B cell (primary cell): ENCODE data around the gene COPS3. TPM values are rescaled to one million over a fixed set of nuclear protein-coding genes. Genes with fewer than 3 reads are reported as not detected.

Experiments used
- ATAC-seq: fragments of 200-7000 bp; cut with Tn5 transposase; one replicate; pipeline ENCODE4 v1.10.0; 2021; ENCODE audit warnings: low read depth, mild to moderate bottlenecking, moderate number of reproducible peaks, moderate library complexity
- CTCF ChIA-PET: fragments of 350-600 bp; sonication (Branson Sonifier 250); formaldehyde crosslinking; loops from one replicate; lab custom pipeline; 2021; ENCODE audit warnings: antibody characterized with exemption, inconsistent platforms; lab: Charles Lee
- POLR2A ChIA-PET: fragments of 350-600 bp; sonication (Branson Sonifier 250); formaldehyde crosslinking; loops from one replicate; lab custom pipeline; 2021; ENCODE audit warnings: antibody characterized with exemption; lab: Charles Lee
- DNase-seq: peaks from one replicate; pipeline ENCODE4 v3.0.0; 2013
- H2AFZ ChIP-seq: 2 replicates; pipeline ENCODE4 v1.6.1; 2012; ENCODE audit warnings: mild to moderate bottlenecking, low read depth, low read length; ENCODE audit not compliant: insufficient read depth, poor library complexity, severe bottlenecking
- H3K27ac ChIP-seq, 2 donors: 1 replicate in 1 of 2; 2 replicates in 1 of 2; pipeline ENCODE4 v1.5.1; 2012 to 2013; ENCODE audit warnings: low read length in 2 of 2, mild to moderate bottlenecking in 2 of 2, moderate library complexity in 1 of 2
- H3K27me3 ChIP-seq, 4 experiments: fragments of 200-600 bp in 1 of 4; sonication (generic) in 1 of 4; replicated peaks in 1 of 4; 1 replicate in 2 of 4; 2 replicates in 2 of 4; pipeline versions ENCODE4 v1.6.1 to v1.7.0; 2013 to 2016; ENCODE audit warnings: low read length in 3 of 4, mild to moderate bottlenecking in 2 of 4, mixed read lengths in 1 of 4, moderate library complexity in 1 of 4; ENCODE audit not compliant: insufficient read depth in 4 of 4, control insufficient read depth in 3 of 4; ENCODE audit errors: control extremely low read depth in 1 of 4
- H3K36me3 ChIP-seq, 2 experiments: replicated peaks in 1 of 2; 1 replicate in 1 of 2; 2 replicates in 1 of 2; pipeline versions ENCODE4 v1.6.1 to v1.7.1; 2013; ENCODE audit warnings: low read length in 1 of 2; ENCODE audit not compliant: insufficient read depth in 2 of 2, control insufficient read depth in 1 of 2; ENCODE audit errors: control extremely low read depth in 1 of 2, extremely low read depth in 1 of 2
- H3K4me1 ChIP-seq, 2 donors: fragments of 200-600 bp in 1 of 2; sonication (generic) in 1 of 2; 1 replicate in 1 of 2; 2 replicates in 1 of 2; pipeline versions ENCODE4 v1.5.1 to v1.6.1; 2013 to 2017; ENCODE audit warnings: low read length in 2 of 2; ENCODE audit not compliant: control insufficient read depth in 2 of 2, insufficient read depth in 2 of 2
- H3K4me2 ChIP-seq: replicated peaks from 2 replicates; pipeline ENCODE3; 2012; ENCODE audit warnings: mild to moderate bottlenecking, low read depth, low read length; ENCODE audit not compliant: poor library complexity, severe bottlenecking
- H3K4me3 ChIP-seq, 5 experiments: fragments of 200-600 bp in 1 of 5; sonication (generic) in 1 of 5; 1 replicate in 3 of 5; 2 replicates in 2 of 5; pipeline versions ENCODE4 v1.5.1 to v1.7.0; 2011 to 2016; ENCODE audit warnings: low read length in 4 of 5, mild to moderate bottlenecking in 4 of 5, low read depth in 2 of 5, control low read depth in 1 of 5, moderate library complexity in 1 of 5; ENCODE audit not compliant: insufficient read depth in 1 of 5; ENCODE audit errors: control extremely low read depth in 1 of 5, extremely low read depth in 1 of 5
- H3K79me2 ChIP-seq: fragments of 200-600 bp; sonication (generic); one replicate; pipeline ENCODE4 v1.6.0; 2016; ENCODE audit warnings: low read length; ENCODE audit not compliant: control insufficient read depth, insufficient read depth
- H3K9ac ChIP-seq: fragments of 200-600 bp; sonication (generic); 2 replicates; pipeline ENCODE4 v1.6.1; 2017; ENCODE audit warnings: mild to moderate bottlenecking, low read length, moderate library complexity
- H3K9me3 ChIP-seq, 3 donors: one replicate each; pipeline versions ENCODE4 v1.6.1 to v1.7.1; 2013; ENCODE audit warnings: low read length in 2 of 3; ENCODE audit not compliant: control insufficient read depth in 2 of 3, insufficient read depth in 1 of 3; ENCODE audit errors: control extremely low read depth in 1 of 3
- H4K20me1 ChIP-seq: 2 replicates; pipeline ENCODE4 v1.6.0; 2012; ENCODE audit warnings: mild to moderate bottlenecking, low read length; ENCODE audit not compliant: insufficient read depth, control insufficient read depth, poor library complexity, severe bottlenecking
- H3K27ac Mint-ChIP-seq: one replicate; pipeline ENCODE4 v1.8.0; 2021; ENCODE audit warnings: mixed read lengths
- H3K27me3 Mint-ChIP-seq: one replicate; pipeline ENCODE4 v1.8.0; 2021; ENCODE audit warnings: mixed read lengths
- H3K4me1 Mint-ChIP-seq: one replicate; pipeline ENCODE4 v1.8.0; 2021; ENCODE audit warnings: mixed read lengths
- H3K4me3 Mint-ChIP-seq: one replicate; pipeline ENCODE4 v1.8.0; 2021; ENCODE audit warnings: mixed read lengths
- H3K9me3 Mint-ChIP-seq: one replicate; pipeline ENCODE4 v1.8.0; 2022; ENCODE audit warnings: mixed read lengths; ENCODE audit not compliant: insufficient read depth
- EZH2 ChIP-seq: IDR thresholded peaks from 2 replicates; pipeline ENCODE4 v1.6.1; 2012; ENCODE audit warnings: borderline replicate concordance, low read depth, mild to moderate bottlenecking, moderate library complexity, low read length; ENCODE audit not compliant: insufficient read depth, poor library complexity, severe bottlenecking
- WGBS: methylation state at CpG from one replicate; pipeline ENCODE4 v1.1.5; 2013; ENCODE audit warnings: missing lambda C conversion rate; ENCODE audit not compliant: insufficient coverage; 5-methylcytosine and 5-hydroxymethylcytosine counted together
- intact Hi-C: fragments of 100-400 bp; cut with micrococcal nuclease; formaldehyde crosslinking; loops from one replicate; pipeline ENCODE4 v1.10.0; 2022
- polyA plus RNA-seq: library from polyadenylated mRNA; depleted of rRNA; stranded (reverse); fragments of >200 nt; gene quantifications from 2 replicates; pipeline ENCODE4 v1.2.3, GENCODE V29; 2012
- total RNA-seq, 2 donors: library from RNA; stranded (reverse); fragments of 120-200 nt in 1 of 2; gene quantifications; 1 replicate in 1 of 2; 2 replicates in 1 of 2; pipeline versions ENCODE4 v1.2.3 to v1.2.4, GENCODE V29; 2013 to 2022
- TF ChIP-seq, protein P1 (sequence below): fragments of 200-600 bp; IDR thresholded peaks from one replicate; pipeline ENCODE4 v1.8.0; 2022; ENCODE audit warnings: antibody characterized with exemption, mild to moderate bottlenecking

Gene COPS3
- total and polyA plus RNA-seq, 2 donors (not counting 1 experiment from before 2014, with no cell fraction given) = 37.2 to 45.5 TPM

- H3K9me3 ChIP-seq = no peaks in the 10 kb centered on the region
- peaks cover 4 to 65% of the 10 kb centered on the region in 2 experiments for H3K36me3 ChIP-seq
- POLR2A ChIA-PET = no interaction called here
- TF ChIP-seq, protein P1, sequence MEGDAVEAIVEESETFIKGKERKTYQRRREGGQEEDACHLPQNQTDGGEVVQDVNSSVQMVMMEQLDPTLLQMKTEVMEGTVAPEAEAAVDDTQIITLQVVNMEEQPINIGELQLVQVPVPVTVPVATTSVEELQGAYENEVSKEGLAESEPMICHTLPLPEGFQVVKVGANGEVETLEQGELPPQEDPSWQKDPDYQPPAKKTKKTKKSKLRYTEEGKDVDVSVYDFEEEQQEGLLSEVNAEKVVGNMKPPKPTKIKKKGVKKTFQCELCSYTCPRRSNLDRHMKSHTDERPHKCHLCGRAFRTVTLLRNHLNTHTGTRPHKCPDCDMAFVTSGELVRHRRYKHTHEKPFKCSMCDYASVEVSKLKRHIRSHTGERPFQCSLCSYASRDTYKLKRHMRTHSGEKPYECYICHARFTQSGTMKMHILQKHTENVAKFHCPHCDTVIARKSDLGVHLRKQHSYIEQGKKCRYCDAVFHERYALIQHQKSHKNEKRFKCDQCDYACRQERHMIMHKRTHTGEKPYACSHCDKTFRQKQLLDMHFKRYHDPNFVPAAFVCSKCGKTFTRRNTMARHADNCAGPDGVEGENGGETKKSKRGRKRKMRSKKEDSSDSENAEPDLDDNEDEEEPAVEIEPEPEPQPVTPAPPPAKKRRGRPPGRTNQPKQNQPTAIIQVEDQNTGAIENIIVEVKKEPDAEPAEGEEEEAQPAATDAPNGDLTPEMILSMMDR = no peak
- no peak for TF ChIP-seq EZH2
- 91% methylated on average over 6 of the region's 8 CpGs for WGBS
- H3K27me3 ChIP-seq = no peaks in the 10 kb centered on the region
- no peak overlapping the region for H3K4me3 Mint-ChIP-seq
- no peak overlapping the region for H3K27ac Mint-ChIP-seq
- H3K4me3 ChIP-seq = no peak overlapping the region
- no peaks in the 10 kb centered on the region for H3K27me3 Mint-ChIP-seq
- H3K9me3 Mint-ChIP-seq = no peaks in the 10 kb centered on the region
- no peak overlapping the region for H2AFZ ChIP-seq
- H3K4me1 ChIP-seq = no peaks in the 10 kb centered on the region
- H3K4me2 ChIP-seq = no peak overlapping the region
- H4K20me1 ChIP-seq = no peaks in the 10 kb centered on the region
- ATAC-seq (no peak), DNase-seq (no peak)
- no peak overlapping the region for H3K9ac ChIP-seq
- no peak overlapping the region for H3K27ac ChIP-seq
- CTCF ChIA-PET = interaction anchor here (1.1 kb wide), 1 partner anchor 19 kb away, joined by 3 read pairs; no protein-coding TSS in a partner anchor
- H3K79me2 ChIP-seq = no peaks in the 10 kb centered on the region
- H3K4me1 Mint-ChIP-seq = no peaks in the 10 kb centered on the region
- intact Hi-C loops = no loop called here
Measured at GRCh38 chr17:17215575-17215974, 65.5 kb downstream of the COPS3 start.

DNA sequence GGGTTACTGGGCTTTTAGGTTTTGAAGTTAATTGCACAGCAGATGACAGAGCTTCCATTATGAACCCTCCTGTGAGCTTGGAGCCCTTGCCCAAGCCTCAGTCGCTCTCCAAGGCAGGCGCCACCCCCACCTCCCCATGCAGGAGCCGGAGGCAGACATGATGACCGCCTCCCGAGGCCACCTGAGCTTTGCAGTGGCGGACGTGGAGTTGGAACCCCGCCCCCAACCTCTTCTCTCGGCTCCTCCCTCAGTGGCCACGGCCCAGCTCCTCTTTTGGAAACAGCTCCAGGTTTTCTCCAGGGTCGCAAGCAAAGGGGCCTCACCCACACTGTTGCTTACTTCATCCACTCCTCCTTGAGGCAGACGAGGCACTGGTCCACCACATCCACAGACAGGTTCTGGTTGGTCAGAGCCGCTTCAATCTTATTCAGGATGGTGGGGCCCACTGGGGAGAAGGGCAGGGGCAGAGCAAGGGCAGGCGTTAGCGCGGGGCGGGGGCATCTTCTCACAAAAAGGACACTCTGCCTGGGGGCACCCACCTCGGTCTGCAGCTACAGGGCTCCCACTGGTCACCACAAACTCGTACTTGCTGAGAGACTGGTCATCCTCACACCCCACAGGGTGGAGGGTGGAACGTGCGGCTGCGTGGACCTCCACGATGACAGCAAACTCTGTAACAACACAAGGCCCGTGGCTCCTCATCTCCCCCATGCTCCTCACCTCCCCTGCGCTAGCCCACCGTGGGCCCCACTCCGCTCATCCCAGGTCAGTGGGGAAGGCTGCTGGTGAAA lies 66.2 kb downstream of the COPS3 start:
- ChIA-PET CTCF (interaction anchor here (1.1 kb wide), 1 partner anchor 20 kb away, joined by 3 read pairs; no protein-coding TSS in a partner anchor), POLR2A (no interaction called here)
- TF ChIP-seq, protein P1 = no peak
- TF ChIP-seq EZH2 = no peak
- no peak overlapping the region for H2AFZ ChIP-seq
- intact Hi-C loops = no loop called here
- no peaks in the 10 kb centered on the region for H3K79me2 ChIP-seq
- 98% methylated on average over 23 of the region's 27 CpGs for WGBS
- H3K9ac ChIP-seq = no peak overlapping the region
- Mint-ChIP-seq H3K4me1 (no peaks in the 10 kb centered on the region), H3K27ac (no peak overlapping the region), H3K9me3 (no peaks in the 10 kb centered on the region), H3K27me3 (no peaks in the 10 kb centered on the region), H3K4me3 (no peak overlapping the region)
- H3K4me2 ChIP-seq = no peak overlapping the region
- H3K27ac ChIP-seq = no peak overlapping the region
- peaks cover 4 to 57% of the 10 kb centered on the region in 2 experiments for H3K36me3 ChIP-seq
- H3K9me3 ChIP-seq = no peaks in the 10 kb centered on the region
- H3K4me3 ChIP-seq = no peak overlapping the region
- DNase-seq (no peak), ATAC-seq (no peak)
- H3K4me1 ChIP-seq = no peaks in the 10 kb centered on the region
- no peaks in the 10 kb centered on the region for H3K27me3 ChIP-seq
- no peaks in the 10 kb centered on the region for H4K20me1 ChIP-seq
